Measurements from ENCODE around the gene PHLDA1.

- TF ChIP-seq CTCF (IDR thresholded peaks at IDR 0.05) (no peak), POLR2A (IDR thresholded peaks at IDR 0.05) (no peak)
Observed at GRCh38 chr12:76055393-76055792, 23.8 kb upstream of the PHLDA1 start.

All from uterus (tissue), 2 donors.